HG03469 (cell line): Measurements from ENCODE around the gene PLN.
A peak's percentile ranks its signal among the peaks of the same experiment; 100 is the strongest.

Experiments
- ATAC-seq: cut with Tn5 transposase; IDR thresholded peaks from one replicate; pipeline ENCODE4 v1.9.1; 2021; ENCODE audit warnings: mild to moderate bottlenecking, moderate library complexity, moderate number of reproducible peaks; ENCODE audit not compliant: unreplicated experiment

PLN gene

DNA sequence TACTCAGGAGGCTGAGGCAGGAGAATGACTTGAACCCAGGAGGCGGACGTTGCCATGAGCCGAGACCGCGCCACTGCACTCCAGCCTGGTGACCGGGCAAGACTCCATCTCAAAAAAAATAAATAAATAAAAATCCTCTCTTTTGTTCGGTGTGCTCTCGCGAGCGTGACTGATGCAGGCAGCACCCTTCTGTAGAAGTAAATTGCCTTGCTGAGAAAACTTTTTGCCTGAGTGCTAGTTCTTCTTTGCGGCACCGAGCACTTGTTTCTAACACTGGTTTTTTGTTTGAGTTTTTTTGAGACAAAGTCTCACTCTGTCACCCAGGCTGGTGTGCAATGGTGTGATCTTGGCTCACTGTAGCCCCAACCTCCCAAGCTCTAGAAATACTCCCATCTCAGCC is 30.5 kb downstream of the PLN start:
- no peak for ATAC-seq

DNA sequence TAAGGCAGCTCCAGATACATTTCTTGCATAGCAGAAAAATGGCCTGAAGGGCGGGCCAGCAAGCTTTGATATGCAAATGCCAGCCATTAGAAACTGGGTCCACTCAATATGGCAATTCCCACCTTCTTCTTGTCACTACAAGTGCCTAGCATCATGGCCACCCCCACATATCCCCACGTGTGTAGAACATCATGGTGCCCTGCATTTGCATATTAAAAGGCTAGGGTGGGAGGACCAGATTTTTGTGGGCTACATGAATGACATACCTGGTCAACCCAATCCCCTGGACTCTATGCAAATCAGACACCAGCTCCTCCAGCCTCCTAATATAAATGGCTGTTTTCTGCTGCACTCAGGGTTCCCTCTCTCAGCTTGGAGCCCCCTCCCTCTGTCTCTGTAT is 31.7 kb downstream of the PLN start:
- ATAC-seq = no peak

DNA sequence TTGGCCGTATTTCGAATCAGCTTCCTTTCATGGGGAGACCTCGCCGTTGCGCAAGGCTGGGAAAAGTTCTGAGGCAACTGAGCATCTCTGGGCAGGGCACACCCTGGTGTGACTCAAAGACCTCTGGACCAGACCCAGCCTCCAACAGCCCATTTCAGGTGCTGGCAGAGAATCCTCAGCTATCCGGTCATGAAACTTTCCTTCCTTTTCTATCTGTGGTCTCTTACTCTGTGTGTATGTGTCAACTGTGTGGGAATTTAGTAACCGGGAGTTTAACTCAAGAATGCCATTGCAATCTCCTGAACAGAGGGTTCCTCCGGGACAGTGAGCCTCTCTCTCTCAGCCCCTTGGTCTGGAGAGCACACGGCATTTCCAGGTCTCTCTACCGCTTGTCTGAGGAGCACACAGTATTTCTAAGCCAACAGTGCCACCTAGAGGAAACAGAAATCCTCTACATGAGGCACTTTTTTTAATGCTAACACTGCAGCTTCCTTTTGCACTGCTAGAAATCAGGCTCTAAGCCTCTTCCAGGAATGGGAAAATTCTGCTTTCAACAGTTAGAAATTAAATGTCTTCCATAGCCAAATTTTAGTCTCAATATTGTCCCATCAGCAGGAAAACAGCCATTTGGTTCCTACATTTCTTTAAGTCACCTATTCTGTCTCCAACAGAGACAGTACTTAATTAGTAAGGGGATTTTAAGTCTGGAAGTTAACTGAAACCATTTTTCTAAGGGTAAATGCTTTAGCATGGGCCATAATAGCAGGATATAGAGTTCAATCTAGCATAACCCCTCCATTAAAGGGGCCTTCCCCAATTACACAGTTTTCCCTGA is 32.7 kb downstream of the PLN start:
- ATAC-seq = peak; percentile 58

DNA sequence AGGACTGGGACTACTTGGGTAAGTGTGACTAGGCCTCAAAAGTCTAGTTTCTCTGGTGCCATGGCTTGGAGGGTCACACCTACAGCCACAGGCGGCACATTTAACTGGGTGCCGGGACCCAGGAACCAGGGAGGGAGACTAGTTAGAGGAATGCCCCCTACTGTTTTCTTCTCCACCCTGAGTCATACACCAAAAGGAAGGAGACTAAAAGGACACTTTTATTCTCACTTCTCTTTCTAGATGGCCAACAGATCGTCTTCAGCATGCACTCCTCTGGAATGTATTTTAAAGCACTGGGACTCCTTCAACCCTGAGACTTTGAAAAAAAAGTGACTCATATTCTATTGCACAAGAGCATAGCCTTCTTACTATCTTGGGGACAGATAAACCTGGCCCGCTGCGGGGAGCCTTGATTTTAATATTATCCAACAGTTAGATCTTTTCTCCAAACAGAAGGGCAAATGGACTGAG is 33.4 kb downstream of the PLN start:
- ATAC-seq = no peak

DNA sequence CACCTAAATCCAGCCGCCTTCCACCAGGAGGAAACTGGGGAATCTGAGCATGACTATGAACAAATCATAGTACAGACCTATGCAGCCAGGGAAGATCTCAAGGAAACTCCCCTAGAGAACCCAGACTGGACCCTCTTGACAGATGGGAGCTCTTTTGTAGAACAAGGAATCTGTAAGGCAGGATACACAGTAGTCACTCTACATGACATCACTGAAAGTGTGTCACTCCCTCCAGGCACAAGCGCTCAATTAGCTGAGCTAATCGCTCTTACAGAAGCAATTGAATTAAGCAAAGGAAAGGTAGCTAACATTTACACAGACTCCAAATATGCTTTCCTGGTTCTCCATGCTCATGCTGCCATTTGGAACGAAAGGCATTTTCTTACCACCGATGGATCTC is 36.8 kb downstream of the PLN start:
- ATAC-seq = no peak

DNA sequence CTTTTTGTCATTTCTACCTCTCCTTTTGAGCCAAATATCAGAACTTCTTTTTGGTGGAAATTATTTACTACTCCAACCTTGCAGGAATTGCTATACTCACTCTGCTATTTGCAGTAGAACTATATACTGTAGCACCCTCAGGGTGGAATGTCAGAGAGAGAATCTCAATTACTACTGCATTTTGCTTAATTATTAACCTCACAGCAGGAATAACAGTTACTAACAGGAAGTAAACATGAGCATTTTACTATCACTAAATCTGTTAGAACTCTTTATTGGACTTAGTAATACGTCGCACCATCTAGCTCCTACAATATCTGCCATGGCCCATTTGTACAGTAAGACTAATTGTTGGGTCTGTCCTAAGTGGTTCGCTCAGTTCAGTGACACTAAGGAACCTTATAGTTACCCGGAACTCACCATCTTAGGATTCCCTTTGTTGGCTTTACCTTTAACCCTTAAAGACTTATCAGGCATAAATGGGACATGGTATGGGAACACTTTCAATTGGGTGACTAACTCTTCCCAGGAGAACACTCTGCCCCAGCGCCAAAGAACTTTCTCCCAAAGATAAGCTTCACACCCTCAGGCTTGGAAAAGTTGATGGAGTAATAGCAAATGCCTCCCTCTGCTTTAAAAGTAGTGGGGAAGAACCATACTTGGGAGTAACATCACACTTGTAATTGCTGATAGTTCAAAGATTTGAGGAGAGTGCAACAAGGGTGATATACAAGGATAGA is 38.8 kb downstream of the PLN start:
- no peak for ATAC-seq

DNA sequence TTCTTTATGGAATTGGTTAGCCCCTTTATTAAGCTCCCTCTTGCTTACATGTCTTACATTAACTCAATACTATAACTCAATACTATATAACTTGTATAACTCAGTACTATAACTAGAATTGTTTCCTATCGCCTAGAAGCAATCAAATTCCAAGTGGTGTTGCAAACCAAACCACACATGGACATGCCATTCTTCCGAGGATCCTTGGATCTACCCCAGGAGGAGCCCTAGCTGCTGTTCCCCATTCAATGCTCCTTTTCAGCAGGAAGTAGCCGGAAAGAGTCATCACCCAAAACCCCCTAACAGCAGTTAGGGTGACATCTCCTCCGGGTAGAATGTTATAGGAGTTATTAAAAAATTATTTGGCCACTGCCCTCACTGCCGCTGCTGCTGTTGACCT is 40.5 kb downstream of the PLN start:
- ATAC-seq = no peak

DNA sequence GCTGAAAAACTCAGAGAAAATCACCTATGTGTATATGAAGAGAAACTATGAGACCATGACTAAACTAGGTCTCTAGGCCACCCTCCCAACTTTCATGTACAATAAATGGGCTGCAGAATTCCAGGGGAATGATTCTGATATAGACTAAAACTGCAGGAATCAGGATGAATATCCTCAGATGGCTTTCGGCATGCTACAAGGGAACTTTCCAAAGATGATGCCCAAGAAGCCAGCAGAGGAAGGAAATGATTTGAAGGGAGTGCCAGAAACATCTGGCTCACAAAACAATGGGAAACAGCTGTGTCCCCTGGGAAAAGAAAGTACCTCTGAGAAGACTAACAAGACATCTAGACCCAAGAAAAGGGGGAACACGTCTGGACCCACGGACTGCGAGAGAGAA is 41.1 kb downstream of the PLN start:
- no peak for ATAC-seq

DNA sequence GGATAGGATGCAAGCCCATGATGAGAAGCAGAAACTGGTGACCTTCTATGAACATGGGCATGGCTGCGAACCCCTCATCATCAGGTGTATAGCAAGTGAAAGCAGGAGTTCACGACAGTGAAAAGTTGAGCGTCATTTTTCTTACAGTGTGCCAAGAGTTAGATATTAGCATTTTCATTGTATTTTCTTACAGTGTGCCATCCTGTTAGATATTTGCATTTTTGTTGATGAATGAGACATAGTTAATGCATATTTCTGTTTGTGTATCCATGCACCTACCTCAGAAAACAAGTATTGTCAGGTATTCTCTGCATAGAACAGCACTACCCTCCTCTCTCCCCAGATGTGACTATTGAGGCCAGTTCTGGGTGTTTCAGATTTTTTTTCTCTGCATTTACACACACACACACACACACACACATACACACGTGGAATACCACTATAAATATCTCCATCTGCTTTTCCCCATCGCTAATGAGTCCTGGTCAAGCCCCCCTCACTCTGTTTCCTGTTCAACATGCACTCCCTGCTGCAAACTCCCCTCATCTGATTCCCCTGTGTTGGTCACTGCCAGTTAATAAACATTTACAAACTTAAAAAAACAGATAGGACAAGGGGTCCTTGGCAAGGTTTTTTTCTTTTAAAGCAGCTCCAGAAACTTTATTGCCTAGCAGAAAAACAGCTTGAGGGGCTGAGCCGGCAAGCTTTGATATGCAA is 41.7 kb downstream of the PLN start:
- ATAC-seq = no peak

DNA sequence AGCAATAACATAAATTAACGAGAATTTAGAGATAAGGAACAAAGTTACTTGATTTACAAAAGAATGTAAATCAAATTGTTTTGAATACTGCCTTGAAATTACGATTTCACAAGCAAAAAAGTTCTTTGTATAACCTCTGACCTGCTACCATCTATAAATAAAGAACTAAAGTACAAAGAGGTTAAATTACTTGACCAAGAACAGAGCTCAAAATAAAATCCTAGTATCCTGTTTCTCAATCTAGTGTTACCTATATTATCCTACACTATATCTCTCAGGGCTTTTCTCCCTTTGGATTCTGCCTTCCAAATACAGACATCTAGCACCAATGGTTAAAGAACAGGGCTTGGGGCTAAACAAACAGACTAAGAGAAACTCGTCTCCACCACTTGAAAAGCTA is 43.8 kb downstream of the PLN start:
- no peak for ATAC-seq

DNA sequence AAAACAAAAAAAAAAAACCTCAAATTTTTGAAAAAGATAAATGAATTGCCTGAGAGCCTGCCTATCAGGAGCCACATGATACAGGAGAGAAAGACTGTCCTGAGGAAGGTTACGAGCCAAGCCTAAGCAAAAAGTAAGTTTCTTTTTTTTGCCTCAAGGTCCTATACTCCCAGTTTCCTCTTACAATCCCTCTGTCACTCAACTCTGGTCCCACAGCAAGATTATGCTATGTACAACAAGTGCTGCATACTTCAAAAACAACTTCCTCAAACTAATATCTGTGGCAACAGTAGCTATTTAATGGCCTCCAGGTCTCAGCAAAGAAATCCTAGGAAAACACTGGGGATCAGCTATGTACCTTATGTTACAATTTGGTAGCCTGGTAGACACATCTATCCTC is 46.8 kb downstream of the PLN start:
- ATAC-seq = no peak

DNA sequence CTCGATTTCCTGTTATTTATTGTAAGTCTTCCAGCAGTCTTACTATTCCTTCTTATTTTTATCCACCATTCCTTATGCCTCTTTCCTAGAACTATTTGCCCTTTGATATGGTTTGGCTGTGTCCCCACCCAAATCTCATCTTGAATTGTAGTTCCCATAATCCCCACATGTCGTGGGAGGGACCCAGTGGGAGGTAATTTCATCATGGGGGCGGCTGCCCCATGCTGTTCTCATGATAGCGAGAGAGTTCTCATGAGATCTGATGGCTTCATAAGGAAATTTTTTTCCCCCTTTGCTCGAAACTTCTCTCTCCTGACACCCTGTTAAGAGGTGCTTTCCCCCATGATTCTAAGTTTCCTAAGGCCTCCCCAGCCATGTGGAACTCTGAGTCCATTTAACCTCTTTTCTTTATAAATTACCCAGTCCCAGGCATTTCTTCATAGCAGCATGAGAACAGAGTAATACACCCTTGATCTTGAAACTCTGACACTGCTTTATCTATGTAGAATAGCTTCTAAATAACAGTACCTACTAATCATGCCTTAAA is 48.8 kb downstream of the PLN start:
- no peak for ATAC-seq

DNA sequence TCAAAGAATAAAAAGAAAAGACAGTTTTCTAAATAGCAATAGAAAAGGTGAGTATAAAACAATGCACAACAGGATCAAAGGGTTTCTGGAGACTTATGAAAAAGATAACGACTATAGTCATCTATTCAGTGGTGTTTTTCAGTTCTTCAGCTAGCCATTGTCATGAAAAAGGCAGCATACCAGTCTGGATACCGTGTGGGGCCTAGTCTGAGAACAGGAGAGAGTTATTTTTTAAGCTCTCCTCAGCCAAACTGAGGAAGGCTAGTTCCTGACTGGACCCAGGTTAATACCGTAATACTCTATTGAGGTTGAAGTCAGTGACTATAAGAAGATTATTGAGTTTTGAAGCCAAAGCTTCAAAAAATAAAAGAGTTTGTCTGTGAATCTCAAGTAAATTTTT is 49.5 kb downstream of the PLN start:
- ATAC-seq = no peak

DNA sequence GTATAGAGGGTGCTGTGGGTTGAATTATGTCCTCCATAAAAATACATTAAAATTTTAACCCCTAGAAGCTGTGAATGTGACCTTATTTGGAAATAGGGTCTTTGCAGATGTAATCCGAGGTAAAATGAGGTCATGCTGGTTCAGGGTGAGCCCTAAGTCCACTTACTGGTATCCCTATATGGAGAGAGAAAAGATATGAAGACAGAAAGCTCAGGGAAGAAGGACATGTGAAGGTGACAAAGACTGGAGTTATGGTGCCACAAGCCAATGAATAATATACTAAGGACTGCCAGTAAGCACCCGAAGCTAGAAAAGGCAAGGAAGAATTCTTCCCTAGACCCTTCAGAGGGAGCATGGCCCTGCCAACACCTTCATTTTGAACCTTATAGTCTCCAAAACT is 50.2 kb downstream of the PLN start:
- ATAC-seq = no peak

DNA sequence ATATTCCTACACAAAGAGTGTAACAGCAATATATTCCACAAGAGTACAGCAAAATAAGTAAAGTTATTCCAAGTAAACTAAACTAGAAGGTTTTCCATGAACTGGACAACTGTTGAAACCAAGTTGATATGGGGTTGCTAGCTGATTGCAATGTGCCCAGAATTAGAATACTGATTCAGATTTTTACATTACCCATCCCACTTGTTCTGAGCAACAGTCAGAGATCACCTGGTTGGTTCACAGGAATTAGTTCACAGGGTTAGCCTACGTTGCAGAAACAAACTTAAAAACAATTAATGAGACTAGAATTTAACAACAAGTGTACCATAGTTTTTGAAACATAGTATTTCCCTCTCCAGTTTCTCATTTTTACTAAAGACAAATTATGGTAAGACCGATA is 54.2 kb downstream of the PLN start:
- ATAC-seq = no peak

DNA sequence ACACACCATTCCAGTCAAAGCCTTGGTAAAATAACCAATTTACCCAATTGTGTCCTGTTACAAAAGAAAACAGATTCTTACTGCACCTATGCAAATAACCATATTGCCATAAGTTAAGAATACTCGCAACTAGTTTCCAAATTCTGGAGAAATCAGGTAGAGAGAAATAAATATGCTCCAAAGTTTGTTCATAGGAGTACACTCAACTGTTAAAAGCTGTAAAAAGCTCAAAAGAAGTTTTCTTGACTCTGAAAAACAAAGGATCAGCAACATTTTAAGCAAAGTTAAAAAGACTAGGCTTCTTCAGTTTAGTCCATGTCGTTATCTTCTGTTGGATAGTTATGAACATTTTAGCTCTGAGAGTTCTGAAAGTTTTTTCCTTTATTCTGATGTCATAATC is 55.3 kb downstream of the PLN start:
- no peak for ATAC-seq

DNA sequence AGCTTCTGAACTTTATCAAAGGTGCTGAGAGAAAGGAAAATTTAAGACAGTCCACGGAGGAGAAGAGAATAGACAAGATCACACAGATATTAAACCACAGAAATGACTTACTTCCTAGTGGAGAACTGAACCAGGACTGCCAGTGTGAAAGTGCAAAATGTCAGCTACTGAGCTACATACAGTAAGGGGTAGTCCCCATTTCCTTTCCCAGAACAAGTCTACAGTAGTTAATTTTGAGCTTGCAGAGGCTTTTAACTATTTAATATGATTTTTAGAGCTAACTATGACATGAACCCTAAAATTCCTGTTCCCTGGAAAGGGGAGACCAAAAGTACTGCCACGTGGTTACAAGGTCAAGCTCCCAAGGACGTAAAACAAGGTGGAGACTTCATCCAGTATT is 58.2 kb downstream of the PLN start:
- peak; percentile 46 for ATAC-seq

DNA sequence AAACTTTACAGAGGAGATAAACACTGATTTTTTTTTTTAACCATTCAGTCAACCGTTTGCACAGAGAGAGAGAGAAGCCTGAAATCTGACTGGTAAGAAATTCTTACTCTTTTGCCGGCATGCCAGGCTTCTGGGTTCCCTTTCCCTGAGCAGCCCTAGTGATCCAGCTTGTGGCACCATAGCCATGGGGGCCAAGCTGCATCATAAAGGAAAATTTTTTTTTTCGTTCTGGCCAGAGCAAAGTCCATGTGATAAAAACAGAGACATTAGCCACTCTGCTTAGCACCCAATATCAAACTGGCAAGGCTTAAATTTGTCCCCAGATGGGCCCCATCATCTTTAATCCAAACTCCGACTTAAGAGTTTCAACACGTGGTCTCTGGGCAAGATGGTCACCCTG is 58.8 kb downstream of the PLN start:
- no peak for ATAC-seq
